ENCODE measurements around the gene JSRP1.

- TF ChIP-seq REST (IDR thresholded peaks at IDR 0.05; ENCODE audit: low read depth), result no peak
- TF ChIP-seq, protein P1, sequence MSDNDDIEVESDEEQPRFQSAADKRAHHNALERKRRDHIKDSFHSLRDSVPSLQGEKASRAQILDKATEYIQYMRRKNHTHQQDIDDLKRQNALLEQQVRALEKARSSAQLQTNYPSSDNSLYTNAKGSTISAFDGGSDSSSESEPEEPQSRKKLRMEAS (IDR thresholded peaks at IDR 0.05), result no peak
- no peak for TF ChIP-seq ZBTB7A (IDR thresholded peaks at IDR 0.05; ENCODE audit: low read depth)
These were observed 53.9 kb downstream of the JSRP1 start for GRCh38 chr19:2202366-2202765.

All from Ishikawa (cell line).